Measurements from ENCODE around the gene METTL8.

Gene METTL8

GRCh38 chr2:171271971-171272436, 161.8 kb downstream of the METTL8 start:
- peaks cover 23% of the 10 kb centered on the region for H3K4me1 ChIP-seq (ENCODE audit: insufficient read depth, poor library complexity, severe bottlenecking)
- TF ChIP-seq, protein P1, sequence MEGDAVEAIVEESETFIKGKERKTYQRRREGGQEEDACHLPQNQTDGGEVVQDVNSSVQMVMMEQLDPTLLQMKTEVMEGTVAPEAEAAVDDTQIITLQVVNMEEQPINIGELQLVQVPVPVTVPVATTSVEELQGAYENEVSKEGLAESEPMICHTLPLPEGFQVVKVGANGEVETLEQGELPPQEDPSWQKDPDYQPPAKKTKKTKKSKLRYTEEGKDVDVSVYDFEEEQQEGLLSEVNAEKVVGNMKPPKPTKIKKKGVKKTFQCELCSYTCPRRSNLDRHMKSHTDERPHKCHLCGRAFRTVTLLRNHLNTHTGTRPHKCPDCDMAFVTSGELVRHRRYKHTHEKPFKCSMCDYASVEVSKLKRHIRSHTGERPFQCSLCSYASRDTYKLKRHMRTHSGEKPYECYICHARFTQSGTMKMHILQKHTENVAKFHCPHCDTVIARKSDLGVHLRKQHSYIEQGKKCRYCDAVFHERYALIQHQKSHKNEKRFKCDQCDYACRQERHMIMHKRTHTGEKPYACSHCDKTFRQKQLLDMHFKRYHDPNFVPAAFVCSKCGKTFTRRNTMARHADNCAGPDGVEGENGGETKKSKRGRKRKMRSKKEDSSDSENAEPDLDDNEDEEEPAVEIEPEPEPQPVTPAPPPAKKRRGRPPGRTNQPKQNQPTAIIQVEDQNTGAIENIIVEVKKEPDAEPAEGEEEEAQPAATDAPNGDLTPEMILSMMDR (IDR thresholded peaks at IDR 0.05; ENCODE audit: poor library complexity, severe bottlenecking) = no peak
- H3K4me3 ChIP-seq (ENCODE audit: severe bottlenecking) = no peak overlapping the region
- H3K27me3 ChIP-seq (ENCODE audit: insufficient read depth, poor library complexity, severe bottlenecking) = no peaks in the 10 kb centered on the region
- peak overlapping the region; percentile 87 for H3K27ac ChIP-seq (ENCODE audit: poor library complexity, severe bottlenecking)
- DNase-seq (ENCODE audit: low spot score) = peak; percentile 87
- H3K36me3 ChIP-seq (ENCODE audit: low read depth) = no peaks in the 10 kb centered on the region
- ATAC-seq (ENCODE audit: low read depth) = peak; percentile 98
- H3K9me3 ChIP-seq (ENCODE audit: severe bottlenecking) = no peaks in the 10 kb centered on the region

- H3K36me3 ChIP-seq (ENCODE audit: low read depth) = no peaks in the 10 kb centered on the region
- H3K4me3 ChIP-seq (ENCODE audit: severe bottlenecking) = no peak overlapping the region
- H3K27ac ChIP-seq (ENCODE audit: poor library complexity, severe bottlenecking) = peak overlapping the region; percentile 87
- ATAC-seq (ENCODE audit: low read depth) = peak; percentile 28; the same call in 2 of the 3 replicates
- H3K4me1 ChIP-seq (ENCODE audit: insufficient read depth, poor library complexity, severe bottlenecking) = peaks cover 23% of the 10 kb centered on the region
- no peaks in the 10 kb centered on the region for H3K27me3 ChIP-seq (ENCODE audit: insufficient read depth, poor library complexity, severe bottlenecking)
- H3K9me3 ChIP-seq (ENCODE audit: severe bottlenecking) = no peaks in the 10 kb centered on the region
- DNase-seq (ENCODE audit: low spot score) = no peak
- TF ChIP-seq, protein P1 (IDR thresholded peaks at IDR 0.05; ENCODE audit: poor library complexity, severe bottlenecking) = no peak
Measured at GRCh38 chr2:171271386-171271785, 162.4 kb downstream of the METTL8 start.

DNA sequence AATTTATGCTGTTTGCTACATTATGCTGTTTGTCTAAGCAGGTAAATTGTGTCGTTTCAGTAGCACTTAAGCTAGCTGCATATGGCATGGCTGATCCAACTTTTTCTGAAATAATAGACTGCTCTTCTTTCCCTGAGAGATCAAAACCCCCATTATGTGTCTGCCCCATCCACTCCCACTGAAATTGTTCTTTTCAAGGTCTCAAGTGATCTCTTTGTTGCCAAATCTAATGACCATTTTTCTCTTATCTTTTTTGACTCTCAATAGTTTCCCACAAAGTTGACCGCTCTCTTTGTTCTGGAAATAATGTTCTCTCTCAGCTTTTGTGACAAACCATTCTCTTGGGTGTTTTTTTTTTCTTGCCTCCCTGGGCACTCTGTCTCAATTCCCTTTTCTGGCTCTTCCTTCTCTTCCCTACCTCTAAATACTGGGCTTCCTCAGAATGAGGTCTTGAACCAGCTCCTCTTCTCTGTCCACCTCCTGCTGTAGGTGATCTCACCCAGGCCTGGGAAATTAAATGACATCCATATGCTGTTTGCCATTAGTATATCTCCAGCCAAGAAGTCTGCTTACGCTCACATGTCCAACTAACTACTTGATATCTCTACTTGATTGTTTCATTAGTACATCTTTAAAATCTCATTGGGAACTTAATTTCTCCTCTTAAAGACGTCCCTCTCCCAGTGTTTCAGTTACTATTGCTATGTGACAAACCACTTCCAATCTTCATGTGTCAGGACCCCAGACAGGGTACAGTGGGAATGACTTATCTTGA, 165.7 kb downstream of the METTL8 start:
- TF ChIP-seq, protein P1 (IDR thresholded peaks at IDR 0.05; ENCODE audit: poor library complexity, severe bottlenecking) = no peak
- DNase-seq (ENCODE audit: low spot score) = no peak
- peaks cover 23% of the 10 kb centered on the region for H3K4me1 ChIP-seq (ENCODE audit: insufficient read depth, poor library complexity, severe bottlenecking)
- no peak for ATAC-seq (ENCODE audit: low read depth)
- H3K27ac ChIP-seq (ENCODE audit: poor library complexity, severe bottlenecking) = no peak overlapping the region
- no peaks in the 10 kb centered on the region for H3K36me3 ChIP-seq (ENCODE audit: low read depth)
- H3K27me3 ChIP-seq (ENCODE audit: insufficient read depth, poor library complexity, severe bottlenecking) = no peaks in the 10 kb centered on the region
- no peak overlapping the region for H3K4me3 ChIP-seq (ENCODE audit: severe bottlenecking)
- H3K9me3 ChIP-seq (ENCODE audit: severe bottlenecking) = no peaks in the 10 kb centered on the region
